GM12875 (cell line): Measurements from ENCODE around the gene PPP1R12C.

Source experiments
- H3K4me3 ChIP-seq: one replicate; pipeline ENCODE4 v1.5.1; 2011; ENCODE audit warnings: low read depth, low read length, control low read depth
- TF ChIP-seq, protein P1 (sequence below): IDR thresholded peaks from 2 replicates; pipeline ENCODE4 v1.5.1; 2011; ENCODE audit warnings: low read depth, mild to moderate bottlenecking, control low read depth, inconsistent platforms, low read length, moderate library complexity, borderline replicate concordance; ENCODE audit not compliant: insufficient read depth

Gene PPP1R12C

GRCh38 chr19:55145232-55145631 is 27.8 kb upstream of the PPP1R12C start:
- no peak overlapping the region for H3K4me3 ChIP-seq
- TF ChIP-seq, protein P1, sequence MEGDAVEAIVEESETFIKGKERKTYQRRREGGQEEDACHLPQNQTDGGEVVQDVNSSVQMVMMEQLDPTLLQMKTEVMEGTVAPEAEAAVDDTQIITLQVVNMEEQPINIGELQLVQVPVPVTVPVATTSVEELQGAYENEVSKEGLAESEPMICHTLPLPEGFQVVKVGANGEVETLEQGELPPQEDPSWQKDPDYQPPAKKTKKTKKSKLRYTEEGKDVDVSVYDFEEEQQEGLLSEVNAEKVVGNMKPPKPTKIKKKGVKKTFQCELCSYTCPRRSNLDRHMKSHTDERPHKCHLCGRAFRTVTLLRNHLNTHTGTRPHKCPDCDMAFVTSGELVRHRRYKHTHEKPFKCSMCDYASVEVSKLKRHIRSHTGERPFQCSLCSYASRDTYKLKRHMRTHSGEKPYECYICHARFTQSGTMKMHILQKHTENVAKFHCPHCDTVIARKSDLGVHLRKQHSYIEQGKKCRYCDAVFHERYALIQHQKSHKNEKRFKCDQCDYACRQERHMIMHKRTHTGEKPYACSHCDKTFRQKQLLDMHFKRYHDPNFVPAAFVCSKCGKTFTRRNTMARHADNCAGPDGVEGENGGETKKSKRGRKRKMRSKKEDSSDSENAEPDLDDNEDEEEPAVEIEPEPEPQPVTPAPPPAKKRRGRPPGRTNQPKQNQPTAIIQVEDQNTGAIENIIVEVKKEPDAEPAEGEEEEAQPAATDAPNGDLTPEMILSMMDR = no peak

GRCh38 chr19:55141696-55142095 is 24.3 kb upstream of the PPP1R12C start:
- no peak overlapping the region for H3K4me3 ChIP-seq
- TF ChIP-seq, protein P1 = no peak

DNA sequence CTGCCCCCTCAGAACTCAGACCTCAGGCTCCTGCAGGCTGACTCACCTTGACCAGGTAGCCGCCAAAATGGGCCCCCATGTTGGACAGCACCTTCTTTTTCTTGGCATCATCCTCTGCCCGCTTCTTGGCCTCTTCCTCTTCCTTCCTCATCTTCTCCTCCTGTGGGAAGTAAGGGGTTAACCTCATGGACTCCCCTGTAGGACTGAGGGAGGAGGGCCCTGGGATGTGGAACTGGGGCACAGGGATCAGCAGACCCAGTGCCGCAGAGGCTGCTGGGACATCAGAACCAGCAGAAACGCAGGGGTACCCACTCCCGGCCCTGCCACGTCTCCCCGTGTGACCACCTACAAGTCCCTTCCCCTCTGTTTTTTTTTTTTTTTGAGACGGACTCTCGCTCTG is 20.5 kb upstream of the PPP1R12C start:
- TF ChIP-seq, protein P1 = no peak
- no peak overlapping the region for H3K4me3 ChIP-seq

DNA sequence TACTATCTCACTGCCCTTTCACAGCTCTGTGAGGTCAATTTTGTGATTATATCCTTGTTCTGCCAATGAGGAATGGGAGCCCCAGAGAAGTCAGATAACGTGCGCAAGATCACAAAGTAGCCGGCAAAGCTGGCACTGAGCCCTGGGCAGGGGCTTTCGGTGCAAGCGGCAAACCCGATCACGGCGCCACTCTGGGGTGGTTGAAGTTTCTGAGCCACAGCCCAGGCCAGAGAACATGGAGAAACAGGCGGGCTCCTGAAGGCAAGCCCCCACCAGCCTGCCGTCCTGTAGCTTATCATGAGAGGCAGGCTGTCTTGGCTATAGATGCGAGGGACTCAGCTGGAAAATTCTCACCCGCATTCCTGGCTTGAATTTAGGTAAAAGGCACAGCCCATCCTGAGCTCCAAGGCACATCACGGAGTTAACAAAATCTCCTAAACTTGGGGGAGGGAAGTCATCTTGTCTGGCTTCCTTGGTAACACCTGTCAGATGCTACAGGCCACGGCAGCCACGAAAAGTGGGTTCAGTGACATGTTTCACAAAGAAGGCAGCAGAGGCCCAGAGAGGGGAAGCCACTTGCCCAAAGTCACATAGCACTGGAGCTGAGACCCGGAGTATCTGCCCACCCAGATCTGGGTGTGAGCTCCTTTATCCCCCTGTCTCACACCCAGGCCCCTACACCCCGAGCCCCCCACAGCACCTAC is 19.1 kb upstream of the PPP1R12C start:
- H3K4me3 ChIP-seq = no peak overlapping the region
- TF ChIP-seq, protein P1 = no peak

DNA sequence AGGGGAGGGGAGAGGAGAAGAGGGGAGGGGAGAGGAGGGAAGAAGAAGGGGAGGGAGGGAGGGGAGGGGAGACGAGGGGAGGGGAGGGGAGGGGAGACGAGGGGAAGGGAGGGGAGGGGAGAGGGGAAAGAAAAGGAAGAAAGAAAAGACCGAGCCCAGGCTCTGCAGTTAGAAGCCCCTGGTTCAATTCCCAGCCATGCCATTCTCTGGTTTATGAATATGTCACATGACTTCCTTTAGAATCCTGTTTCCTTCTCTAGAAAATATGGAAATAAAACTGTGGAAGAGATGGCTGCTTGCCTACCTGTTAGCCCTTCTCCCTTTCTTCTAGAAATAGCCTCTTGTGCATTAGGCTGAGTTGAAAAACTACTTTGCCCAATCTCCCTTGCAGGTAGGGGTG is 17.3 kb upstream of the PPP1R12C start:
- H3K4me3 ChIP-seq = no peak overlapping the region

DNA sequence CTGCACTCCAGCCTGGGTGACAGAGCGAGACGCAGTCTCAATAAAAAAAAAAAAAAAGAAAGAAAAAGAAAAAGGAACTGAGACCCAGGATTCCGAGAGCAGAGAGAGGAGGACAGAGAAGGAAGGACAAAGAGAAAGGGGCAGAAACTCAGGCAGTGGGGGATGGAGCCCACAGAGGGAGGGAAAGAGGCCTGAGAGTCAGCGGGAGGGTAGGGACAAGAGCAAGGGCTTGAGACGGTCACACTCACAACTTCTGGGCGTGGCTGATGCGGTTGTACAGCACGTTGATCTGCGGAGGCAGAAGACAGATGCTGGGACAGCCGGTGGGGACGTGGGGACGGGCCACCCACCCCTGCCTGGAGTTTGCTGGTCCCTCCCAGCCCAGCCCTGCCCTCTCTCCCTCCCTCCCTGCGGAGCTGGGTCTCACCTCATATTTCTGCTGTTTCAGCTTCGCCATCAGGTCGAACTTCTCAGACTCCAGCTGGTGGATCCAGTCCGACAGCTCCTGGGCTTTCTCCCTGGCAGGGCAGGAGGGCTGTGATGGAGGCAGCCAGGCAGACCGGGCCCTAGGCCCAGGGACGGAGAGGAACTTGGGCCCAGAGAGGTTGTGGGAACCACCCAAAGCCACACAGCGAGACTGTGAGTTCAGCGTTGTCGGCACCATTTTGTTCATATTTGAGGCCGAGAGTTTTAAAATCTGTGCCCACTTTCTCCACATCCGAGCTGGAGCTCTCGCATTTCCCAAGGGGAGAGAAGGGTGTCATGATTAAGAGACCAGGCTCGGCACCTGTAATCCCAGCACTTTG is 16.4 kb upstream of the PPP1R12C start:
- no peak overlapping the region for H3K4me3 ChIP-seq
- TF ChIP-seq, protein P1 = no peak

More for the DNA sequence above, 17.3 kb upstream of the PPP1R12C start:
- TF ChIP-seq, protein P1 = no peak
